NCI-H526 (cell line): ENCODE results near the gene MIS12.

Experiments
- DNase-seq, 2 experiments: peaks; one replicate each; lab custom pipeline; 2025; lab: John Stamatoyannopoulos, UW

The MIS12 gene

DNA sequence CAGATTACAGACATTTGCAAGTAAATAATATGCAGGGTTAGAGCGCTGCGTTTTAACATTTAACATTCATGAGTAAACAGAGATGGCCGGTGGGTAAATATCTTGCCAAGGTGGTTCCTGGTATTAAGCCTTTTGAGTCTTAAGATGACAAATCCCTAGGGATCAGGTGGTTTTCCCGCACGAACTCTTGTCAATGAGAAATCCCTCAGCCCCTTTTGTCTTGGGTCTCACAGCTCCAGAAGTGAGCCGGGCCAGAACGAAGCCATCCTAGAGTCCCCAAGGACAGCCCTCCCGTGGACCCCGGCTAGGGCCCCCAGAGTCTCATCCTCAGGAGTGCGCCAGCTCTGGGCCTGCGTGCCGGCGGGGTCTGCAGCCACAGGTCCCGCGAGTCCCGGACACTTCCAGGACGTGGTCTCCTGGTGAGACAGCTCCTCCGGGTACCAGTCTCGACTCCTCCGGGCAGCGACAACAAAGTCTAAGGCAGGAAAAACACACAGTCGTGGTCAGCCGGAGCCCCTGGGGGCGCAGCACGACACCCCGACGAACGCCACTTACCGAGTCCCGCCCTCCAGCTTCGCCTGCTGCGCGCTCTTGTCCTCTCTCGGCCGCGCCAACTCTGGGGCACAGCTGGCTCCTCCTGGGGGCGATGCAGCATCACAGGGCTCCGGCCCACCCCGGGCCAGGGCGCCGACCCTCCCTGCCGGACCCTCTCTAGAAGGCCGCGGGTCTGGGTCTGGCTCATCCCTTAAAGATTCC is 13.3 kb downstream of the MIS12 start:
- DNase-seq, result peak in 1 of 2 experiments; percentile 33

DNA sequence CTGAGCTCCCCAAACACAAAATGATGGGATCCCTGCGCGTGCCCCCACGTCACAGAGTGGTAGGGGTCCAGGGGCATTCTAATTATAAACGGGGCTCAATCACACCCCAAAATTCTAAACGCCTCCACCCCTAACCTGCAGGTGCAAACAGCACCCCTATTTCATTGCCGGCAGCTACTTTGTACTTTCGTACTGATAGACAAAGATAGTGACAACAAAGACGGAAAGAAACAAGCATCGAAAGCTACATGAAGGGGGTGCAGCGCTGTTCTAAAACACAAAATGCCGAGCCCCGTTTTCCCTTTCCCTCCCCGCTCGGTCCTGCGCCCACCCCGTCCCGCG is 13.9 kb downstream of the MIS12 start:
- DNase-seq, result no peak

DNA sequence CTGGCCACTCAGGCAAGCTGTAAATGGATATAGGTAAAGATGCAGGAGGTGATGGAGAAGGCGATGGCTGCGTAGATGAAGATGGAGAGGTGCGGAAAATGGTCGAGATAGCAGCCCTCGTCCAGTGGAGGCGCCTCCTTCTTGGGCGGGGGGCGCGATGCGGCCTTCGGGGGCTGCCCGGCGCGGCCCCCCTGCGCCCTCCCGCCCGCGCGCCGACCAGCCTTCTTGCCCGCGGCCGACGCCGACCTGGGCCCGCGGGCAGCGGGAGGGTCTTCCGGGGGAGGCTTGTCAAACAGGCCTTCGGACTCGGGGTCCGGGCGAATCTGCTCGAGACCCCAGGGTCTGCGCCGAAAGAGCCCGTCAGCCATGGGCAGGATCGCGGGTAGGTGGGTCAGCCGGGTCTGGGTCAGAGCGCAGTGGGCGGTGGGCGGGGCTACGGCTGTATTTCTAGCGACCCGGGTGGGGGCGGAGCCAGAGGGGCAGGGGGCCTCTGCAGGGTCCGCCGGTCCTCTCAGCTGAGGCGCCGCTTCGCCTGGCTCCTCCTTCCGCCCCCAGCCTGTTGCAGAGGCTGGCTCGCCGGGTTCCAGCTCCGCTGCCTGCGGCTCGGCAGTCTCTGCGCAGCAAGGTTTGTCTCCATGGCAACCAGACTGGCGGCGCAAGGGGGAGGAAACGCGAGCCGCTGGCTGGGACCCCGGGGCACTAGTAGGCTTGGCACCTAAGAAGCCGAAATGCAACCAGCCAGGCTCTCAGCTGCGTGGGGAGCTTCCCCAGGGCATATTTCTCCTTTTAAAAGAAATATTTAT is 14.4 kb downstream of the MIS12 start:
- DNase-seq, result peak; percentile 71 to 91

DNA sequence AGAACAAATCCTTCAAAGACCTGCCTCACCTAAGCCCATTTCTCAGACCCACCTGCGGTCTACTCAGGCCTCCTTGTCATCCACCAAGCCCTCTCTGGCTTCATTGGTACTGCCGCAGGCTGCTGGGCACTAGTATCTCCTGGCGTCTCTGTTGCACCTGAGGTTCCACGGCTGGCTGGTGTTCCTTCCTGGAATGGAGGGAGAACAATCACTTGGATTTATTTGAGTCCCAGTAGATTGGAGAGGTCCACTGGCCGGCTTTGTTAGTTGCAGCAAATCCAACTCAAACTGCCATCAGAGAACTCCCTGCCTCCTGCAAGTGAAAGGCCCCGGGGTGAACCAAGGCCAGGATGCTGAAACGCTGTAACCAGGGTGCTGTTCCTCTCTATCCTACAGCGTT is 15.3 kb downstream of the MIS12 start:
- no peak for DNase-seq

DNA sequence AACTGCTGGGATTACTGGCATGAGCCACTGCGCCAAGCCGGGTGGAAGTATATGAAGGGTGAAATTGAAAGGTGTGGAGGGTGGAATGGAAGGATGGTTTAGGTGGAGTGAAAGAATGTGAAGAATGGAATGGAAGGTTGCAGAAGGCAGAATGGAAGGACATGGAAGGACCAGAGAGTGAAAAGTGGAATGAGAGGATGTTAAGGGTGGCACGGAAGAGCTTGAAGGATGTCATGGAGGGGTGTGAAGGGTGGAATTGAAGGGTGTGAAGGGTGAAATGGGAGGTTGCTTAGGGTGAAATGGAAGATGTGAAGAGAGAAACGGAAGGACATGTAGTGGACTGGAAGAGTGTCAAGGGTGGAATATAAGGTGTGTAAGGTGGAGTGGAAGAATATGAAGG is 16.2 kb downstream of the MIS12 start:
- no peak for DNase-seq

DNA sequence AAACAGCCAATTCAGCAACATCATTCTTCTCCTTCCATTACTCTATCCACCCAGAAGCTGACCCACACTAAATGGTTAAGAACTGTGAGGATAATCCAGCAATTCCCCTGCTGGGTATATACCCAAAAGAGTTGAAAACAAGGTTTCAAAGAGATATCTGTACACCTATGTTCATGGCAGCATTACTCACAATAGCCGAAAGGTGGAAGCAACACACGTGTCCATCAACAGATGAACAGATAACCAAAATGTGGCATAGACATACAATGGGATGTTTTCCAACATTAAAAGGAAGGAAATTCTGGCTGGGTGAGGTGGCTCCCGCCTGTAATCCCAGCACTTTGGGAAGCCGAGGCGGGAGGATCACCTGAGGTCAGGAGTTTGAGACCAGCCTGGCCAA is 19.9 kb downstream of the MIS12 start:
- DNase-seq, result no peak

DNA sequence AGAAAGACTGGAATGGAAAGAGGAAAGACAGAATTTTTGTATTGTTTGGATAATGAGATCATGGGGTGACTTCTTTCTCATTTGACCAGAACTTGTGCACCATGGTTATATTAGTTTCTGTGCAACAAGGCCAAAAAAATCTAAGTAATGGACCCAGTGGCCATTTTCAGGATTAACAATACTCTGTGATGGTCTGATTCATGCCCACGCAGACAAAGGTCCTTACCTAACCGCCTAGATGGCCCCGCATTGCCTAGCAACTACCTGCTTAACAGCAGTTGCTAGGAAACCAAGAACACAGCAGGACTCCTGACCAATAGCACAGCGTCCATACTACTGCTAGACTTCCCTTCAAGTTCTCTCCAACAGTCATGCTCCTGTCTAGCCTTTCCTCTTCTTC is 22.4 kb downstream of the MIS12 start:
- DNase-seq, result peak; percentile 10 to 30

DNA sequence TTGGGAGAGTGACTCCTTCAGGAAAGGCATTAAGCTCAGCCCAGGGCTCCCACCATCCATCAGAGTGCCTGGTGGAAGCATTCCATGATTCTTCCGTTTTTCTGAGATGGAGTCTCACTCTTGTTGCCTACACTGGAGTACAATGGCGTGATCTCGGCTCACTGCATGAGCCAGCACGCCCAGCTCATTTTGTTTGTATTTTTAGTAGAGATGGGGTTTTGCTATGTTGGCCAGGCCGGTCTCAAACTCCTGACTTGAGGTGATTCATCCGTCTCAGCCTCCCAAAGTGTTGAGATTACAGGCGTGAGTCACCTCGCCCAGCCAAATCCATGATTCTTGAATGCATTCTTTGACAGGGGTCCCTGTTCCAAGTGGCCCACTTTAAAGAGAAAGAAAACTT is 23.1 kb downstream of the MIS12 start:
- no peak for DNase-seq

DNA sequence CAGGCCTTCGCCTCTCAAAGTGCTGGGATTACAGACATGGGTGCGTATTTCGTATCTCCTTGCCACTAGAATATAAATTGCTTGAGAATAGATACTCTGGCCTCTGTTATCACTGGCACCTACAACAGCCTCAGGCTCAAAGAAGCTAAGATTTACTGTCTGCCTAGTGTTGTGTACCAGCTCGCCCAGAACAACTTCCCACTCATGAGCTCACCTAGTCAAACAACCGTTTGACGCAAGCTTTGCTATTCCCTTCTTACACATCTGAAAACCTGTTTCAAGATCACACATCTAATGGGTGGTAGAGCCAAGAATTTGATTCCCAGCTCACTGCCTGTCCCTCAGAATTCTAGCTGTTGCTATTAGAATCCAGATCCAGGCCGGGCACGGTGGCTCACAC is 24.4 kb downstream of the MIS12 start:
- DNase-seq, result no peak

DNA sequence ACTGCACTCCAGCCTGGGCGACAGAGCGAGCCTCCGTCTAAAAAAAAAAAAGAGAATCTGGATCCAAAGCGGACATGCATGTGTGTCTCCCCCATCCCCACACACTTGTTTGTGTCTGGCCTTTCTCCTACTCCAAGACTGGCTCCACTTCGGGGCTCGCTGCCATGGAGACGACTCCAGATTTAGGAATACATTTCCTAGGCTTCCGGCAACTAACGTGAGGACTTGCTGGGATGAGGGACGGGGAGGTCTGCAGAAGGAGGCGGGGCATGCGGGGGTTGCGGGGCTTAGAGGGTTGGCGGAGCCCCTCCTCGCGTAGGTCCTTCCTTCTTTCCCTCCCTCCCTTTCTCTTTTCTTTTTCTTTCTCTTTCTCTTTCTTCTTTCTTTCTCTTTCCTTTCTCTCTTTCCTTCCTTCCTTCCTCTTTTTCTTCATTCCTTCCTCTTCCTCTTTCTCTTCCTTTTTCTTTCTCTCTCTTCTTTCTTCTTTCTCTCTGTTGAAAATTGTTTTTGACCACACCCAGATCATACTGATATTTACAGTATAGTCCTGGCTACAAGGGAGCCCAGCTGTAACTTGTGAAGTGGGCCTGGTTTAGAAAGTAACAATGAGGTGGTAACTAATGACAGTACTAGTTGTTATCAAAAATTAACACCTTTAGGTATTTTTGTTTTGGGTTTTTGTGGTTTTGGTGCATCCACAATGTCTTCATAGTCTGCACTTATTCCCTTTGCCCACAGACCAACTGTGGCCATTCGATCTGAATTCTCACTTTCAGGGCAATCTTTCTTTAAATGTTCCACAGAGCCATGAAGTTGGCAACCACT is 25.2 kb downstream of the MIS12 start:
- no peak for DNase-seq

DNA sequence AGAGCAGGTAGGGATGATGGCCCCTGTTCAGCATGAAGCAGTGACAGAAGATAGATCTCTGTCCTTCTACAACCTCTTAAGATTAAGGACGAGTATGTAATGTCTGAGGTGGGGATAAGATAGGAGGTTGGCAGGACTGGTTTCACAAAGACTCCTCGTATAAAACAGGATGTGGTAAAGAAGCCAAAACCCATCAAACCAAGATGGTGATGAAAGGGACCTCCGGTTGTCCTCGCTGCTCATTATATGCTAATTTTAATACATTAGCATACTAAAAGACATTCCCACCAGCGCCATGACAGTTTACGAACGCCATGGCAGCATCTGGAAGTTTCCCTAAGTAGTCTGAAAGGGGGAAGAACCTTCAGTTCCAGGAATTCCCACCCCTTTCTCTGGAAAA is 27.3 kb downstream of the MIS12 start:
- DNase-seq, result no peak

DNA sequence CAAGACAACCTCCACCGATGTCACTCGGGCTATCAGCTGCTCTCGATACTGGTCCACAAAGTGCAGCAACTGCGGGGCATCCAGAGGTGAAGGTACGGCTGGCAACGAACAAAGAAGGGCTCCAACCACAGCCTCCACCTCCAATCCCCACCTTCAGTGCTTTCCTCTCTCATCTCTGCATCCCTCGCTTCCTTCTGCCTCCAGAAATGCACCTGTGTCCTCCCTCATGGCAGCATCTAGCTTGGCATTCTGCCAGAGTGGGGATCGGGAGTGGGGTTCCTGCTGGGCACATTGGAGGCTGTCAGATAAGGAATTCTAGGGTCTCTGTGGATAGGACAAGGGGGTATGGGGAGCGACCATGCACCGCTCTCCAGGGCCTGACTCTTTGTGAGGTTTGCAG is 28.6 kb downstream of the MIS12 start:
- DNase-seq, result no peak

DNA sequence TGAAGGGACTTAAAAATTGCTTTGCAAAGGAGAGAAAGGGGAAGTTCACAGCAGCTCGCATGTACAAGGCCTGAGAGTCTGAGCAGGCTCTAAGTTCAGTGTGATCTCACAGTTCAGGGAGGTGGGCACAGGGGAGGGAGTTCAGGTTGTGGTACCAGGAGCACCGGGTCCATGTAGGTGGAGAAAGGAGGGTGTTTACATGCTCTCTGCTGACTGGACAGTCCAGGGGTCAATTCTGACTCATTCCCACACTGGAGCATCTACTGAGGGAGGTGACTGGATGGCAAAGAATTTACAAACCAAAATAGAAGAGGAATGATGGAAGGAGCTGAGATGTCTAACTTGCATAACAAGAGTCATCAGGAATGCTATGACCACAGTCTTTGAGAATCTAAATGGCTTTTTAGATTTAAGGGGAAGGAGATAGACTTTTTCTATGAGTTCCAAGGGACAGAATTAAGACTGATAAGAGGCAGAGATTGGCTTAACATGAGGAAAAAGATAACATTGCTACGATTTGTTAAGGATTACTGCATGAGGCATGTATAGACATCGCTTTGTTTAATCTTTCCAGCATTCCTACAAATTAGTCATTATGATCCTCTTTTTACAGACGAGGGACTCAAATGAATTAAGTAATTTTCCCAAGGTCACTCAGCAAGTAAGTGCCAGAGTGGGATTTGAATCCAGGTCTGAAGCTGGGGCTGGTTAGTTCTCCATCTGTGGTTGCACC is 29.9 kb downstream of the MIS12 start:
- no peak for DNase-seq

DNA sequence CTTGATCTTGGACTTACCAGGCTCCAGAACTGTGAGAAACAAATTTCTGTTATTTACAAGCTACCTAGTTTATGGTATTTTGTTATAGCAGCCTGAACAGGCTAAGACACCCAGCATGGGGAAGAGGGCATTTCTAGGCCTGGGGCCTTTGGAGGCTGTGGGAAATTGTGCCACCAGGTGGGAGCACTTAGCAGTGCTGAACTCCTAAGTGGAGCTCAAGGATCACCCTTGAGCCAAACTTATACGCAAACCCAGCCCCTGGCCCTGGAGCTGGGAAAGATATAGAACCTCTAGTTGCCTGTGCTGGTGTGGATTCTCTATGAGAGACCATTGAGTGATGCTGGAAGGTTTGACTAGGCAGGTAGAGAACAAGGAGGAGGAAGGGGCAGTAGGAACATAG is 36.1 kb downstream of the MIS12 start:
- DNase-seq, result no peak

DNA sequence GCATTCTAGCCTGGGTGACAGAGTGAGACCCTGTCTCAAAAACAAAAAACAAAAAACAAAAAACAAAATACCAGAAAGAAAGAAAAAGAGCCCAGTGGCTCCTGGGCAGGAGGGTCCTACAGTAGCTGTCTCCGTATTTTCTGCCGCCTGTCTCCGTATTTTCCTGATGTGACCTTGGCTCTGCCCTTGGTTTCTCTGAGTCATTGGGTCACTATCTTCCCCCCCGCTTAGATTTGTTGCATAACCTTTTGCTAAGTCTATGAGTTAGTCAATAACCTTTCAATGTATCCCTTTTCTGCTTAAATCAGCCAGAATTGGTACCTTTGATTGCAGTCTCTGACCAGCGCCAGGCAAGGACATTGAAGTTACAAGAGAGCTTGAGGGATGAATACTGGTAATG is 36.9 kb downstream of the MIS12 start:
- DNase-seq, result no peak

DNA sequence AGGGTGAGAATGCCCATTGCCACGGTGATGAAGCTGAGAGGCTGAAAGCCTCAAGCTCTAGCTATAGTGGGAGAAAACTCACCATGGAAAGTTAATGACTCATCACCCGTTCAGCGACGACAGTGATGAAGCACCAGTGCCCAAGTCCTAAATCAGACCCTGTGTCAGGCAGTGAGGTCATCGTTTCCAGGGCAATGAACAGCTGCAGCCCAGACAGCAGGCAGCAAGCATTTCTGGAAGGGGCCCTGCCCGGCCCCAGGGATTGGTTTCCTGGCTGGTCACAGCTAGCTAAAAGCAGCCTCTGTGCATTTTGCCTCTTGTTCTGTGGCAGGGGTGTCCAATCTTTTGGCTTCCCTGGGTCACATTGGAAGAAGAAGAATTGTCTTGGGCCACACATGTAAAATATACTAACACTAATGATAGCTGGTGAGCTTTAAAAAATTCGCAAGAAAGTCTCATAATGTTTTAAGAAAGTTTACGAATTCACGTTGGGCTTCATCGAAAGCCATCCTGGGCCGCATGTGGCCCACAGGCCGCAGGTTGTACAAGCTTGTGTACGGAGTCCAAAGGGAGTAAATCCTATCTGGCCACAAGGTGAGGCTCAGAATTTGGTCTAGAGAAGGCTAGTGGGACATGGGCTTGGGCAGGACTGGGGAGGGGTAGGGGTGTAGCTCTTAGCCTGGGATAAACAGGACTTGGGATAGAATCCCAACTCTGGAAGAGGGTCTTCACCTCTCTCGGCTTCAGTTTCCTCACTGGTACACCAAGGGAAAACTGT is 40.6 kb downstream of the MIS12 start:
- no peak for DNase-seq

DNA sequence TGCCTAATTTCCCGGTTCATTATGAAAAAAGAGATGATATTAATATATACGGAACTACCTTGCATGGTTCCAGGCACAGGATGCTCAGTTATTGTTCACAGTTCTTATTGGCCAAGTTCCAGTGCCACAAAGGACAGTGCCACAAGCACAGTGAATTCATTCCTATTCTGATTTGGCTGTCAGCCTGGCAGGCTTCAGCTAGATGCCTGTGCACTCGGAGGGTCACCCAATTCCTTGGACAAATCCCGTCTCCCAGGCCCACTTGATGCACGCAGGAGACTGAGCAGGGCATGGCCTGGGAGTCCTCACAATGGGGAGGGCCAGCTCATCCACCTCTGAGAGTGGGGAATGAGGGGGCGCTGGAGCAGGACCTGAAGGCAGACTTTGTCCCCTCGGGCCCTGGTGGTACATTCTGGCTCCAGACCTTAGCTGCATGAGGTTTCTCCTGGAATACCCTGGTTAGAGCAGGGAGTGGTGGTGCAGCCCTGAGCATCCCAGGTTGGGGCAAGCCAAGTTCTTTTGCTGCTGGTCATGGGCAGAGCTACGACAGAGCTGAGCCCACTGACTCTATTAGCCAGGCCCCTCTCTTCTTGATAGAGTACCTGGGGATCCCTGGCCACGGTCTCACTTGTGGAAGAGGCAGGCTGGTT is 41.4 kb downstream of the MIS12 start:
- DNase-seq, result no peak

DNA sequence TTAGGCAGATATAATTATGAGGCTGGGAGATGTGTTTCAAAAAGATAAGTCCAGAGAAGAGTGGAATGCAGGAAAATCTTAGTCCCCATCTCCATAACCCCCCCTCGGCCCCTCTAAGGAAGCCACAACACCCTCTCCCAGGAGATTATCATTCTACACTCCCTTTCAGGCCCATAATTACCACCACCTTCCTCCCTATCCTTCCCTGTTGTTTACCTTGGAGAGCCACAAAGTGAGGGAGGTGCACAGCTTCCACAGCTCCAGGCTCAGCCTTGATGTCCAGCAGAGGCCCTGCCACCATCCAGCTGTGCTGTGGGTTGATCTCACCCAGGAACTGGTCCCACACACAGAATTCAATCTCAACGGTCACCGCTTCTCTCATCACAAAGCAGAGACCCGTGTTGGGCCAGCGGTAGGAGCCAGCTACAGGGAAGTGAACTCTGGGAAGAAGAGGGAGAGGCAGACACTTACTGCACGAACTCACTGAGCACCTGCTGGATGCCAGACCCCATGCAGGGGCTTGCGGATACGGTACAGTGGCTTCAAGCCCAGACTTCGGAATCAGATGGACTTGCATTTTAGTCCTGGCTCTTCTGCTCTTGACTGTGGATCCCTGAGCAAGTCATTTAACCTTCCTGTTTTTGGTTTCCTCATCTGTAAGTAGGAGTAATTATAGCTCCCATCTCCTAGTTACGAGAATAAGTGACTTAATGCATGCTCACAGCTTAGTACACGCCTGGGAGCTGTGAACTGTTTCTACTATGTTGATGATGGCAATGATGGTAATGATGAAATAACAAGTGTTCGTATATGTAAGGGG is 44.1 kb downstream of the MIS12 start:
- no peak for DNase-seq

DNA sequence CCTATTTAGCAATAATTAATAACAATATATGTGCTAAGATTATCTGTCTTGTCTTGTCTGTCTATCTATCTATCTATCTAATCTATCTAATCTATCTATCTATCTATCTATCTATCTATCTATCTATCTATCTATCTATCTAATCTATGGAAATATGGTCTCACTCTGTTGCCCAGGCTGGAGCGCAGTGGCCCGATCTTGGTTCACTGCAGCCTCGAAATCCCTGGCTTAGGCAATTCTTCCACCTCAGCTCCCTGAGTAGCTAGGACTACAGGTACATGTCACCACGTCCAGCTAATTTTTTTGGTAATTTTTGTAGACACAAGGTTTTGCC is 44.7 kb downstream of the MIS12 start:
- DNase-seq, result no peak

DNA sequence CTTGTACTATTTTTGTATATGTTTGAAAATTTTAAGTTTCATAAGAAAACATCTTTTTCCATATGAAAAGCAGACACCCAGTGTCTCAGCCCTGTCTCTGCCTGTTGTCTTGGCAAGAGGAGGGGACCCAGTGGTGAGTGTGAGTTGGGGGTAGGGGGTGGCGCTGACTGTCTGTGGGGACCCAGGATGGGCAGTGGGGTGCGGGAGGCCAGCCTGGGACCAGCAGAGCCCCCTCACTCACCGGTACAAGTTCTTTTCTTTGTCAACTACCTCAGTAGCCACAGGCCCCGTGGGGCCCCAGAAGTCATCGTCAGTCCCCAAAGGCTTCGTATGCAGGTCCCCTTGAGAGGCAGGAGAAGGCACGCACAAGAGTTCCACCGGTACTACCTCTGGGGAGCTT is 46.2 kb downstream of the MIS12 start:
- DNase-seq, result no peak
